HG03354 (cell line): ENCODE results near the gene HIF1AN.

Source experiments
- ATAC-seq: cut with Tn5 transposase; IDR thresholded peaks from one replicate; pipeline ENCODE4 v1.9.1; 2021; ENCODE audit warnings: mild to moderate bottlenecking; ENCODE audit not compliant: unreplicated experiment, poor library complexity, severe bottlenecking

HIF1AN gene

GRCh38 chr10:100535715-100536353, at the start of gene HIF1AN:
HIF1AN (plus strand) TSS chr10:100535943; CDS start chr10:100535959, 16 bp downstream.
- ATAC-seq: peak; percentile 96

GRCh38 chr10:100487529-100487928, 48.2 kb upstream of the HIF1AN start:
- no peak for ATAC-seq

- ATAC-seq: no peak
Observed at GRCh38 chr10:100489396-100489795, 46.3 kb upstream of the HIF1AN start.

GRCh38 chr10:100490531-100490930, 45.2 kb upstream of the HIF1AN start:
- no peak for ATAC-seq

GRCh38 chr10:100496567-100496966, 39.2 kb upstream of the HIF1AN start:
- ATAC-seq: no peak

GRCh38 chr10:100498059-100498458, 37.7 kb upstream of the HIF1AN start:
- no peak for ATAC-seq

- ATAC-seq: no peak
Observed at GRCh38 chr10:100501423-100501822, 34.3 kb upstream of the HIF1AN start.

- no peak for ATAC-seq
Observed at GRCh38 chr10:100502926-100503494, 32.7 kb upstream of the HIF1AN start.

GRCh38 chr10:100504096-100504495, 31.6 kb upstream of the HIF1AN start:
- no peak for ATAC-seq

- no peak for ATAC-seq
Observed at GRCh38 chr10:100505164-100505563, 30.6 kb upstream of the HIF1AN start.

GRCh38 chr10:100506596-100507356, 29.0 kb upstream of the HIF1AN start:
- no peak for ATAC-seq

- ATAC-seq: no peak
Observed at GRCh38 chr10:100507357-100507732, 28.4 kb upstream of the HIF1AN start.

GRCh38 chr10:100508266-100508665, 27.5 kb upstream of the HIF1AN start:
- no peak for ATAC-seq

- ATAC-seq: peak; percentile 65
Observed at GRCh38 chr10:100508691-100509150, 27.0 kb upstream of the HIF1AN start.

GRCh38 chr10:100509241-100509840, 26.4 kb upstream of the HIF1AN start:
- no peak for ATAC-seq

- peak; percentile 55 for ATAC-seq
Observed at GRCh38 chr10:100510533-100511308, 25.0 kb upstream of the HIF1AN start.

- no peak for ATAC-seq
Observed at GRCh38 chr10:100515612-100516011, 20.1 kb upstream of the HIF1AN start.

- no peak for ATAC-seq
Observed at GRCh38 chr10:100516847-100517246, 18.9 kb upstream of the HIF1AN start.

GRCh38 chr10:100518761-100519241, 16.9 kb upstream of the HIF1AN start:
- ATAC-seq: no peak
